ENCODE data around the gene CABP4.
A peak's percentile ranks its signal among the peaks of the same experiment; 100 is the strongest.

CABP4 gene

DNA sequence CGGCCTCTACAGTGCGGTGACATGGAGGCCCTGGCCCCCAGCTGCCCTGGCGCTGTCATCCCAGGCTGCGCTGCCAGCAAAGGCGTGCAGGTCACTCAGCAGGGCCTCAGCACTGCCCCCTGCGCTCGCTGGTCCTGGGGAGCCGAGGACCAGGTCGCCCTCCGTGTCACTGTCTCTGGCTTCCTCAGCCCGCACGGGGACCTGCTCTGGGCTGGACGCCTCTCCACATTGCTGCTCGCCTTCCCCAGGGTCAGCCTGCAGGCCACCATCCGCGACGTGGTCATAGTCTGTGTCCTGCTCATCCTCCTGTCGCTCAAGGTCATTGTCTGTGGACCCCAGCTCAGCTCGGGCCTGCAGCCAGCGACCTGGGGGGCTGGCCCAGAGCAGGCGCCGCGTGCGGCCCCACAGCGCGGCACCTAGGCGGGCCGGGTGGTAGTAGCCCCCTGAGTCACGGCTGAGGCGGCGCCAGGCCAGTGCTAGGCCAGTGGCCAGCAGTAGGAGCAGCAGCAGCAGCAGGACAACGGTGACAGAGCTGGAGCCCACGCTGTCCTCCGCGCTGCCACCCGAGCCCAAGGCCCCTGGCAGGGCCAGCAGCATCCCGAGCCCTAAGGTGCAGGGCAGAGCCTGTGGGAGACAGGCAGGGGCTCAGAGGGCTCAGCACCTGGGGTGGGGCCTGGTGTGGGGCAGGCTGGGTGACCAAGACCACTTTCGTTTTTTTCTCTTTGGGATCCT is 19.3 kb upstream of the CABP4 start:
- DNase-seq (ENCODE audit: low read depth in 2 of 2) = no peak

DNA sequence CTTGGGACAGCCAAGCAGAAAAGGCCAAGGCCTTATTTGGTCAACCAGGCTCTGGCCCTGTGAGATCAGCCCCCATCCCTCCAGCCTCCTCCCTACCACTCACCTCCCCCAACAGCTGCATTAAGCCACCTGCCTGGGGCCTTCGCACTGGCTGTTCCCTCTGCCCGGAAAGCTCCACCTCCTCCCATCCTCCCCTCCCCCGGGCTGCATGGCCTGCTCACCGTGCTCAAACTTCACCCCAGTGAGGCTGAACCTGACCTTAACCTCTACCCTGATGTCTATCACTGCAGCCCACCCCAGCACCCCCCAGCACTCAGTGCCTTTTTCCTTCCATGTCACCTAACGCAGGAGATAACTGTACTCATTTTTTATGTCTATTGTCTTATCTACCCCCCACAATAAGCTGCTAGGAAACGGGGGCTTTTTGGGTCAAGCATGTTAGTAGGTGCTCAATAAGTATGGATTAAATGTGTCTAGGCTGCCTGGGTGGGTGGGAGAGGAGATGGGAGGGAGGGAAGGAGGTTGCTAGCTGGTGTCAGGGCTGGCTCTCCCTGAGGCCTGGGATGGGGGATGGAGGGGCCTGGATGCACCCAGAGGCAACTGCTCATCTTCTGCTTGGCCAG is 18.6 kb upstream of the CABP4 start:
- peak; percentile 49 to 68 for DNase-seq (ENCODE audit: low read depth in 2 of 2)

DNA sequence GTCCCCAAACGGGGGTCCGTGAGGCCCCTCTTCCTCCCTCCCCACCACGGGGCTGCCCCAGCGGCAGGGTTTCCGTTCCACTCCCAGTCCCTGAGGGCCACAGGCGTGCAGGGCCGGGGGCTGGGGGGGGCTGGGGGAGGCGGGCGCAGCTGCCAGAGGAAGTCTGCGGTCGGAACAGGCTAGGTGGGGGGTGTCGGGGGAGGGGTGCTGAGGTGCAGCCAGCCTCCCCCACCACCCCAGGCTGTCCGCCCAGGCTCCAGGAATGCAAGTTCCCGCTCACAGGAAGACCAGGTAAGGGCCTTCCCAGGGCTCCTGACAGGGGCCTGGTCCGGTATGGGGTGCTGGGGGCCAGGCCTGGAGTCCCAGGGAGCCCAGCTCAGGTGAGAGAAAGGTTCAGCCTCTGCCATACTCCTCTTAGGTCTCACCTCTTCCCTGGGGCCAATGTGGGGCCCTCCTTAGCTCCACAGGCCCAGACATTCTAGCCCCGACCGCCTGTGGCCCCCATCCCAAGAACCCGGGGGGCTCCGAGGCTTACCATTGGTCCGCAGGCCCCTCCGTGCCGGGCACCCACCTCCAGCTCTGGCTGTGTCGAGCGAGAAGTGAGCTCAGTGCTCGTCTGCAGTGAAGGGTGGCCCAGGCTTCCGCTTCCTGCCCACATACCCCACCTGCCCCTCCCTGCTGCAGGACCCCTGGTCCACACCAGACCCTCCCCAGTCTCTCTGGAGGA is 17.9 kb upstream of the CABP4 start, which contains the start of gene PTPRCAP:
Gene PTPRCAP, minus strand, starts transcription at position 601 of the 727 bp plus-strand sequence. Its CDS starts 63 bp downstream, at position 538.
- peak; percentile 66 to 70 for DNase-seq (ENCODE audit: low read depth in 2 of 2)

DNA sequence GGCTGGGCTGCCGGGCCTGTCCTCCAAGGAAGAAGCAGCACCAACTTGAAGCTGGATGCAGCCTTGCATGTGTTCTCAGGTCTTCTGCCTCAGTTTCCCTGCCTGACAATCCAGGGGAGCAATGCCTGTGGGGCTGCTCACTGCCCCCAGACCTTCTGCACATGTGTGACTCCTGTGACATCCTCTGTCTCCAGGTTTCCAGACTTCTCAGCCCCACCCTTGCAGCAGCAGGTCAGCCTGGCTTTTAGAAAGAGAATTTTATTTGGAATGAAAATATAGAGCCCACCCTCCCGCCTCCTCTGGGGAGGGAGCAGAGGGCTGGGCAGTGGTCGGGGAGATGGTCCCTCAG is 17.4 kb upstream of the CABP4 start:
- DNase-seq (ENCODE audit: low read depth in 2 of 2) = no peak

DNA sequence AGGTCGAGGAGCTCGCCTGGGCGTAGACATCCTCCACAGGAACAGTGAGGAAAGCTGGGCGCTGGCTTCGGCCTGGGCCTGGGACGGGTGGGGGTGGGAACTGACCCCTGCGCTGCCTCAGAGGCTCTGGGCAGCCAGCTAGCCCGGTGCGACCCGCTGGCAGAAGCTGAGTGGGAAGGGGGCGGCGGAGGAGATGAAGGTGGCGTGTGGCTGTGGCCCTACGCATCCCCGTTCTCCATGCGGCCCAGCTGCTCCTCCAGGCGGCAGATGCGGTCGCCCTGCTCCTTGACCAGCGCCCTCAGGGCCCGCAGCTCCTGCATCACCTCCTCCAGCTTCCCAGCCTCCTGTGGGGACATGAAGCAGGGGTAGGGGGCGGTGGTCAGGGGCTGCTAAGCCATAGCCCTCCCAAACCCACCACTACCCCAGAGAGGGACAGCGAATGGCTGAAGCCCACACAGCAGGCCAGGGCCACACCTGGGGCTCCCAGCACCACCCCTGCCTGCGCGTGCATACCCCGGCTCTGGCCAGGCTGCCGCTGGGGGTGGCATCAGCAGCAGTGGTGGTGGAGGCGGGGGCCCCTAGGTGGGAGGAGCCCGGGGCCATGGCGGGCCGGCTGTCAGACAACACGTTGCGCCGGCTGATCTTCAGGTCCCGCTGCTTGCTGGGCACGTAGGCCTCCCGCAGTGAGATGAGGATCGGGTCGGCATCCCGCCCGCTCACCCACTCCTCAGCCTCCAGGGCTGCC is 16.8 kb upstream of the CABP4 start:
- peak; percentile 56 to 72 for DNase-seq (ENCODE audit: low read depth in 2 of 2)

DNA sequence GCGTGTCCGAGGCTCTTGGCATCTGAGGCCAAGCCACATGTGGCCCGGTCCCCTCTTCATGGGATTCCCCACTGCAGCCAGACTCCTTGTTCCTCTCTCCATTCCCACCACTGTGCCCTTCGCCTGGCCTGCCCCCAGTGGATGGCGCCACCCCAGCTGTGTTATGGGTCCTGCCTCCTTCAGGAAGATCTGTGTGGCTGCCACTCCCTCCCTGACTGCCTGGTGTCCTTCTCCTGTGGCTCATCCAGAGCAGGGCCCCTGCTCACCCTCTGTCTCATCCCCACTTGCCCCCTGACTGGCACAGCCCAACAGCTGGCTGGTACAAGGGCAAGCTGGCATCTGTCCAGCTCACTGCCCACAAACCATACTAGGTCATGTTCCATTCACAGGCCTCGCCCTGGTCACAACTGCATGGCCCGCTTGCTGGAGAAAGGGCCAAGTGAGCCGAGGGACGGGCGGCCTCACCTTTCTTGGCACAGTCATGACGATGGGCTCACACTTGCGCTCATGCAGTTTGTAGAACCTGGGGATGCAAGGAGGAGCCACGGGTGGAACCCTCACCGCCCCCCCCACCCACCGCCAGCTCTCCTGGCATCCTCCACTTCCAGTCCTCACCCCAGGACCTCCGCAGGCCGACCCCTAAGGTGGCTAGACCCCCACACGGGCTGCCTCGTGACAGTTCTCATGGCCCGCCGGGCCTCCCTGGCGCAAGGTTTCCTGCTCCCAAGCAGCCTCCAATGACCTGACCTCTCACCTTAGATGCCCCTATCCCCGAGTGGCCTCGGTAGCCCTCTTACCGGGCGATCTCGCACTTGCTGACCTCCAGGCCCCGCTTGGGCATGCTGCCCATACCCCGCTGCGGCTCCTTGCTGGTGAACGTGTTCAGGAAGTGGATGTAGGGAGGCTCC is 15.6 kb upstream of the CABP4 start:
- DNase-seq (ENCODE audit: low read depth in 2 of 2) = no peak

DNA sequence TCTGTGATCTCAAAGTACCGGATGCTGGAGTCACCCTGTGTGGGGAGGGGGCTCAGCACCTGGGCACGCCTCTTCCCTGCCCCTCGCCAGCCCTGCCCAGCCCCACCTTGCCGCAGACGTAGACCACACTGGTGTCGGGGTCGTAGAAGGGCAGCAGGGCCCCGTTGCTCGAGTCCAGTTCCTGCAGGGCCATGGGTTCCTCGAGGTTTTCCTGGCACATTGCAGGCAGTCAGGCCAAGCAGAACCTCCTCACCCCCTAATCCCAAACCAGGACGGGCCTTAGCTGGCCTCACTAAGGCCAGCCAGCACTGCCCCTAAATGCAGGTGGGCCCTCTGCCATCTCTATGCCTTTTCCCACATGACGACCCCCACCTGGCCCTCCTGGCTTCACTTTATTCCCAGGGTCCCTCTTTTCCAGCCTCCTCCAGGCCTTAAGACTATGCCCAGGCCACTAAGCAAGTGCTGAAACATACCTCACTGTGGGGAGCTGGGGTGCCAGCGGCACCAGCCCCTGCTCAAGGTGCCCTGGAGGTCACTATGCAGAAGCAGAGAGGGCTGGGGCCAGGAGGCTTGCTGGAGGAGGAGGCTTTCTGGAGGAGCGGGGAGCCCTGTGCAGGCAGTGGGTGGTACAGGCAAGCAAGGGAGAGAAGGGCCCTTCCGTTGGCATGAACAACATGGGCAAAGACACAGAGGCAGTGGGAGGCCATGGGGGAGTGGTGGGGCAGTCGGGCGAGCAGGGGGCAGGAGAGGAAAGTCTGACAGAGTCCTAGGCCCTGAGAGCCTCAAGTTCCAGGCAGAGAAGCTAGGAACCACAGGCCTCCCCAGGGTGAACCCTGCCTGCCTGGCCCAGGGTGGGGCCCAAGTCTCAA is 14.7 kb upstream of the CABP4 start:
- no peak for DNase-seq (ENCODE audit: low read depth in 2 of 2)

DNA sequence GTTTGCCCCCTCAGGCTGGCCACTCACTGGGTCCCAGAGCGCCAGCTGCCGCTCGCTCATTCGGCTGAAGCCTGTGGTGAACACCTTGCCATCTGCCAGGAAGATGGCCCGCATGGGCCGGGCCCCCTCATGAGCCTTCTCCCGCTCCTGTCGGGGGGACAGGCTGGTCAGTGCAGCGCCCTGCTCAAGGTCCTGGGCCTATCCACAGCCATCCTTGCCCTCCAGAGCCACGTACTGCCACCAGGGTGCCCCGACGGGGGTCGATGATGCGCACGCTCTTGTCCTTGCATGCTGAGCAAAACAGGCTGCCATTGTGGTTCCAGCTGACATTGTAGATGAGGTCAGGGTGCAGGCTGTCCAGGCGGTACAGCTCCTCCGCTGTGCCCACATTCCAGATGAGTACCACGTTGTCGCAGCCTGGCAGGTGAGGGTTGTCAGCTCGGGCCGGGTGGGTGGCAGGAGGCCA is 14.0 kb upstream of the CABP4 start:
- DNase-seq (ENCODE audit: low read depth in 2 of 2) = no peak

DNA sequence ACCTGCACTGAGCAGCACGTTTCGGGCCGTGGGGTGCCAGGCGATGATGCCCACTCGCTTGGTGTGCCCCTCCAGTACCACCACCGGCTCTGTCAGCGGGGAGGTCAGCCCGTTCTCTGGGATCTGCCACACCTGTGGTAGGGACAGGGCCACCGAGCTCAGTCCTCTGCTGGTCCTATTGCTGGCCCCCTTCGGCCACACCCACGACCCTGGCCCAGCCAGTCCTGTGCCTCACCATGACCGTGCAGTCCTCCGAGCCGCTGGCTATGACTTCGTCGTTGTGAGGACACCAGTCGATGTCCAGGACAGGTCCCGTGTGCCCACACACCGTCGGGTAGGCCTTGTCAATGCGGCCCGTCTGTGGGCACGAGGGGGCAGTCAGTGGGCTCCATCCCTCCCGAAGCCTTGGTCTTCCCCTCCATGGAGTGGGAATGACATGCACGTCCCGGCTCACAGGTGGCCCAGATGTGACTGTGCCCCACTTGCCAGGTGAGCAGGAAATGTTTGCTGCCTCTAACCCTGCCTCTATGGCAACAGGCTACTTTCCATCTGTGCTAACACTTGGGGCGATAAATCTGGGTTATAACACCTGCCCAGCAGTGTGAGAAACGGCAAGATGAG is 13.3 kb upstream of the CABP4 start:
- no peak for DNase-seq (ENCODE audit: low read depth in 2 of 2)

DNA sequence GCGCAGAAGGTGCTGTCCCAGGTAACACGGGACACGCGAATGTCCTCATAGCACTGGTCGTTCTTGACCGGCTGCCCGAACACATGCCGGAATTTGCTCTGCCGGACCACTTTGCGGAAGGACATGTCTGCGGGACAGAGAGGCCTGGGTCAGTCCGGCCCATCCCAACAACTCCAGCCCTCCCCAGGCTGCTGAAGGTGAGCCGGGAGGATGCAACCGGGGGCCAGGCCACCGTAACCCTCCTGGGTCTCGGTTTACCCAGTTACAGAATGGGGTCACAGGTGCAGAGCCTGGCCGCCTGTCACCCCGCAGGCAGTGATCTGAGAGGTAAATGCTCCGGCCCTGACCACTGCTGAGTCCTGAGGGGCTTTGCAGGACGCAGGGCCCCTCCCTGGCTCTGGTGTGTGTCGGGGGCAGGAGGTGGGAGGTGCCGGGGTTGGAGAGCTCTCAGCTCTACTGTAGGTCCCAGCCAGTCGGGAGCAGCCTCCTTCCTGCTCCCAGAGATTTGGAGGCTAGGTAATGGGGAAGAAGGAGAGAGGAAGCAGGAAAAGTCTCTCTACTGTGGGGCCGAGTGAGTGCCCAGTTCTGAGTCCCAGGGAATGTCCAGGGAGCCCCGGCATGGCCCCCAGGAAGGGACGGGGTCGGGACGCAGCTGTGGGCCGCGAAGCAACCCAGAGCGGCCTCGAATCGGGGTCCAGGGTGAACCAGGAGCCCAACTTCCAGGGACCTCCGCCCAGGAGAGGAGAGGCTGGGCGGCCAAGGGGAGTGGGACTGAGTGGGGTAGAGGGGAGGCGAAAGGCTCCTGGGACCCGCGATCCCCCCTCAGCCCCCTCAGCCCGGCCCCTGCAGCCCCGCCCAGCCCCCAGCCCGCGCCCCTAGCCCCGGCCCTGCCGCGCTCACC is 12.4 kb upstream of the CABP4 start:
- no peak for DNase-seq (ENCODE audit: low read depth in 2 of 2)

DNA sequence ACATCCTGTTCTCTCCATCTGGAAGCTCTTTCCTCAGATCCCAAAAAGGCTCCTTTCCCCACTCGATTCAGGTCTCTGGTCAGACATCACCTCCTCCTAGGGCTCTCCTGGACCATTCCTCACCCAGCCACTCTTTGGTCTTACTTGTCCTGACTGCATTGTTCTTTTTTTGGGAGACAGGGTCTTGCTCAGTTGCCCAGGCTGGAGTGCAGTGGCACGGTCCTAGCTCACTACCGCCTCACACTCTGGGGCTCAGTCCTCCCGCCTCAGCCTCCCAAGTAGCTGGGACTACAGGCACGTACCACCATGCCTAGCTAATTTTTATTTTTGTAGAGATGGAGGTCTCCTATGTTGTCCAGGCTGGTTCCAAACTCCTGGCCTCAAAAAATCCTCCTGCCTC is 9.6 kb upstream of the CABP4 start:
- no peak for DNase-seq (ENCODE audit: low read depth in 2 of 2)

DNA sequence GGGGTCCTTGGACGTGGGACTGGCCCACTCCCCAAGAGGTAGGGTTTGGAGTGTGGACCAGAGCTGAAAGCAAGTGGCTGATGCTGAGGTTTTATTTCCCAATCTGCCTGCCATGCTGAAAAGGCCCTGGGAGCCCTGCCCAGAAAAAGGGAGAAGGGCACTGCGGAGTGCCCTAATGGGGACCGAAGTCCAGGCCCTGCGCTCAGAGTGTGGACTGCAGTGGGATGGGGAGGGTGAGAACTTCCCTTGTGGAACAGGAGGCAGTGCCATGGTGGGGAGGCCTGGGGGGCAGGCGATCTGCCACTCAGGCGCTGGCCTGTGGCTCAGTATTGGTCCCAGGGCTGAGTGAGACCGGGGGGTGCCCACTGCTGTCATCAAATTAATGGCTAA is 6.9 kb upstream of the CABP4 start:
- no peak for DNase-seq (ENCODE audit: low read depth in 2 of 2)

DNA sequence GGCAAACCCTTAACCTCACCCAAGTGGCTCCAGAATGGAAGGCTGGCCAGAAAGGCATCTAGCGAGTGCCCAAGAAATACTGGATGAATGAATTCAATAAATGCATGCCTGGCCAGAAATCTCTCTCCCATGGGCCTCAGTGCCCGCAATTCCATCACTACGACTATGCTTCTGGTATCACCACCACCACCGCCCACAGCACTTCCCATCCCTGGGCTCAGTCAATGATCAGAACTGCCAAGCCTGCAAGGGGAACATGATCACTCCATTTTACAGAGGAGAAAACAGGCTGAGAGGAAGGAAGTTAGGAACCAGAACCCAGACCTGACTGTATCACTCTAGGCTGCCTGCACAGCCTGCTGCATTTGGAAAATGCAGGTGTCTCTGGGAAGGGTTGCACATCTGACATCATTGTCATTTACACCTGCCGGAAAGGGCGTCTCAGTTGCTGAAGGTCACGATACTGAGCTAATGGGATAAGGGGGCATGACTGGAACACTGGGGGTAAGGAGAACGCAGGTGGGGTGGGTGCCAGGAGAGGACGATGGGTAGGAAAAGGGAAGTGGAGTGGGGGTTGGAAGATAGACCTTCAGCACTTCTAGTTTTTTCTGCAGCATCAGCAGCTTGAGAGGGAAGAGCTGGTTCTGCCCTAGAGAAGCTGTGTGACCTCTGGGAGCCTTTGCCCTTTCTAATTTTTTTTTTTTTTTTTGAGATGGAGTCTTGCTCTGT is 5.9 kb upstream of the CABP4 start:
- no peak for DNase-seq (ENCODE audit: low read depth in 2 of 2)

DNA sequence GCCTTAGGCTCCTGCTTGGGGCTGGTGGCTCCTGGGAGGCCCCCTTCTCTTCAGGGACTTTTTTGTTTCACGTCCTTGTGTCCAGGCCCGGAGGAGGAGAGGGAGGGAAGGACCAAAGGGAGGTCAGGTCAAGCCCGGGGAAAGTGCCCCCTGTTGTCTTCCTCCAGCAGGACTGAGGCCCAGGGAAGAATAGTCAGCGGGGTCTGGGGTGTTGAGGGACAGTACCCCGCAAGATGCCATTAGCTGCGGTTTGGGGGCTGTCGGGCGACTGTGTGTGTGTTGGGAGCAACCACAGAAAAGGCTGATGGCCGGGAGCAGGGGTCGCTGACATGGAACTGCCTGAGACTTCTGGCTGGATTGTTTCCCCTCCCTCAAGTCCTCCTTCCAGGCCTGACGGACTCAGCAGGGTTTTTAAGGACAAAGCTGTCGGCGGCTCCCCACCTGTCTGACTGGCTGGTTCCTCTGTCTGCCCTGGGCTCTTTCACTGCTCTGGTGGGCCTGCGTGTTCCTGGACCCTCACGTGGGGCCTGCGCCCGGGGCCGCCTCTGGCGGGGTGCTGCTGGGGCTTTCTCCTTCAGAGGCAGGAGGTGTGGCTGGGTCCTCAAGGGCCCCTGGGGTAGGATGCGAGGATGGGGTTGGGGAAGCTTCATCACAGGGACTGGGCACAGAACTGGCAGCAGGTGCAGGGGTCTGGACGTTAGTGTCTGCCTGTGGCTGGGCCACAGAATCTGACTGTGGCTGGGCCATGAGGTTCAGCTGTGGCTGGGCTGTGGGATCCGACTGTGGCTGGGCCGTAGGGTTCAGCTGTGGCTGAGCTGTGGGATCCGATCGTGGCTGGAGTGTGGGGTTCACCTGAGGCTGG is 4.1 kb upstream of the CABP4 start:
- no peak for DNase-seq (ENCODE audit: low read depth in 2 of 2)

DNA sequence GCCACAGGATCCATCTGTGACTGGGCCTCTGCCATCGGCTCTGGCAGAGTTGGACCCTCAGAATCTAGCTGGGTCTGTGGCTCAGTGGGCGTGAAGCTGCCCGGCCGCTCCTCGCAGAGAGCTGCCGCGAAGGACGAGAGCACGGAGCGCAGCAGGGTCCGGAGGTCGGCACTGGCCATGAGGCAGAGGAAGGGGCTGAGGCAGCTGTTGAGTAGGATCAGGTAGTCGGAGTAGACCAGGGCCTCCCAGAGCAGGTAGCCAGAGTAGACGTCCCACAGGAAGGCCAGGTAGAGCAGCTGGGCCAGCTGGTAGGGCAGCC is 3.5 kb upstream of the CABP4 start:
- no peak for DNase-seq (ENCODE audit: low read depth in 2 of 2)

DNA sequence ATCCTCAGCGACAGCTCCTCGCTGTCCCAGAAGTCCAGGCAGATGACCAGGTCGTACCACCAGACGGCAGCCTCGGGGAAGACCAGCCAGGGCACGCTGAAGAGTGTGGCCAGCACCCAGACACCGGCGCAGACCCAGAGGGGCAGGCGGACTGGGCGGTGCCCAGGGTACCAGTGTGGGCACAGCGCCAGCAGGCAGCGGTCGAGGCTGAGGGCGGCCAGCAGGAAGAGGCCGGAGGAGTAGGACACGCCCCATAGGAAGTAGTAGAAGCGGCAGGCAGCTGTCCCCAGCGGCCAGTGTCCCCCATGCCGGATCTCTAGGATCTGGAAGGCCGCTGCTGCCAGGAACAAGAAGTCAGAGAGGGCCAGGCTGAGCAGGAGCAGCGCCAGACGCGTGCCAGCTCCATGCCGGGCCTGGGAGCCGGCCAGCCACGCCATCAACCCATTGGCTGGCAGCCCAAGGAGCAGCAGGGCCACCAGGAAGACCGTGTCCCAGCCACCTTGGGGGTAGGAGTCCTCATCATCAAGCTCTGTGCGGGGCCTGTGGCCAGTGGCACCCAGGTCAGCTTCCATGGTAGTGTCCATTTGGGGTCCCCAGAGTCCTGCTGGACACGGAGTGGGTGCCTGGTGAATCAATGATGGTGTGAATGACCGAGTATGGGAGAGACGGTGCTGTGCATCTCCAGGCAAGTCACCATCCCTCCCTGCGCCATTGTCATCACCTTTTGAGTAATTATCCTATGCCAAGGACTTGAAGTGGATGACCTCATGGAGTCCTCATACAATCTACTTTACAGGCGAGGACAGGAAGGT is 2.8 kb upstream of the CABP4 start, which contains the start of gene GPR152:
Gene GPR152, minus strand, starts transcription at position 589 of the 812 bp plus-strand sequence. Its CDS starts 5 bp downstream, at position 584.
- DNase-seq (ENCODE audit: low read depth in 2 of 2) = no peak
